ENCODE results near the gene STRIP2.

DNA sequence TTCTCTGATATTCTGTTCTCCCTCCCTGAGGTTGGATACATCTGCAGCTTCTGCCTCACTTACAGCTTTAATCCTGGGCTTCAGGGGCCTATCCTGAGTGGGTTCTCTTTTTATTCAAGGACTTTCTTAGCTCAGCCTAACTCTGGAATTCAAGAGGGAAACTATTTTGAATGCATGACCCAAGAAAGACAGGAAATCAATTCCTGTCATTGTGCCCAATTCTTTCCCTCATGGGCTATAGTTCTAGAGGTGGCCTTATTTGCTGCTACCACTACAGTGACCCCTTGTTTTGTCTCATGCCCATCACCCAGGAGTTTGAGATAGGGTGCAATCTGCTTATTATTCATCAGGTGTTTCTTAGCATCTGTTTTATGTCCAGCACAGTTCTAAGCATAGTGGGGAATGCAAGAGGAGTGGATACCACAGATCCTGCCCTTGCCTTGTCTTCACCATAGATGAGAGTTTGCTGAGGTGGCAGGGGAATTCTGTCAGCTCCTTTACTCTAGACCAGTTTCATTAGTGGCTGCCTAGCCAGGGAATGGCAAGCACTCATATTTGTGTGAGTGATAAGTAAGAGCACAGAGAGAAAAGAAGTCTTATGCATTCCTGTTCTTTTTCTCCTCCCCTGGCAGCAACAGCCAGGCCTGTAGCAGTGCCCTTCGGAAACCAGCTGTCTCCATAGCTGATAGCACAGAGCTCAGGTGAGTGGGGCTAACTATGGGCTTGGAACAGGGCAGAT lies 19.4 kb downstream of the STRIP2 start:
- TF ChIP-seq, protein P1, sequence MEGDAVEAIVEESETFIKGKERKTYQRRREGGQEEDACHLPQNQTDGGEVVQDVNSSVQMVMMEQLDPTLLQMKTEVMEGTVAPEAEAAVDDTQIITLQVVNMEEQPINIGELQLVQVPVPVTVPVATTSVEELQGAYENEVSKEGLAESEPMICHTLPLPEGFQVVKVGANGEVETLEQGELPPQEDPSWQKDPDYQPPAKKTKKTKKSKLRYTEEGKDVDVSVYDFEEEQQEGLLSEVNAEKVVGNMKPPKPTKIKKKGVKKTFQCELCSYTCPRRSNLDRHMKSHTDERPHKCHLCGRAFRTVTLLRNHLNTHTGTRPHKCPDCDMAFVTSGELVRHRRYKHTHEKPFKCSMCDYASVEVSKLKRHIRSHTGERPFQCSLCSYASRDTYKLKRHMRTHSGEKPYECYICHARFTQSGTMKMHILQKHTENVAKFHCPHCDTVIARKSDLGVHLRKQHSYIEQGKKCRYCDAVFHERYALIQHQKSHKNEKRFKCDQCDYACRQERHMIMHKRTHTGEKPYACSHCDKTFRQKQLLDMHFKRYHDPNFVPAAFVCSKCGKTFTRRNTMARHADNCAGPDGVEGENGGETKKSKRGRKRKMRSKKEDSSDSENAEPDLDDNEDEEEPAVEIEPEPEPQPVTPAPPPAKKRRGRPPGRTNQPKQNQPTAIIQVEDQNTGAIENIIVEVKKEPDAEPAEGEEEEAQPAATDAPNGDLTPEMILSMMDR (IDR thresholded peaks at IDR 0.05) = no peak
- TF ChIP-seq POLR2AphosphoS5 (IDR thresholded peaks at IDR 0.05; ENCODE audit: low read depth, low read length) = no peak
- TF ChIP-seq, protein P2, sequence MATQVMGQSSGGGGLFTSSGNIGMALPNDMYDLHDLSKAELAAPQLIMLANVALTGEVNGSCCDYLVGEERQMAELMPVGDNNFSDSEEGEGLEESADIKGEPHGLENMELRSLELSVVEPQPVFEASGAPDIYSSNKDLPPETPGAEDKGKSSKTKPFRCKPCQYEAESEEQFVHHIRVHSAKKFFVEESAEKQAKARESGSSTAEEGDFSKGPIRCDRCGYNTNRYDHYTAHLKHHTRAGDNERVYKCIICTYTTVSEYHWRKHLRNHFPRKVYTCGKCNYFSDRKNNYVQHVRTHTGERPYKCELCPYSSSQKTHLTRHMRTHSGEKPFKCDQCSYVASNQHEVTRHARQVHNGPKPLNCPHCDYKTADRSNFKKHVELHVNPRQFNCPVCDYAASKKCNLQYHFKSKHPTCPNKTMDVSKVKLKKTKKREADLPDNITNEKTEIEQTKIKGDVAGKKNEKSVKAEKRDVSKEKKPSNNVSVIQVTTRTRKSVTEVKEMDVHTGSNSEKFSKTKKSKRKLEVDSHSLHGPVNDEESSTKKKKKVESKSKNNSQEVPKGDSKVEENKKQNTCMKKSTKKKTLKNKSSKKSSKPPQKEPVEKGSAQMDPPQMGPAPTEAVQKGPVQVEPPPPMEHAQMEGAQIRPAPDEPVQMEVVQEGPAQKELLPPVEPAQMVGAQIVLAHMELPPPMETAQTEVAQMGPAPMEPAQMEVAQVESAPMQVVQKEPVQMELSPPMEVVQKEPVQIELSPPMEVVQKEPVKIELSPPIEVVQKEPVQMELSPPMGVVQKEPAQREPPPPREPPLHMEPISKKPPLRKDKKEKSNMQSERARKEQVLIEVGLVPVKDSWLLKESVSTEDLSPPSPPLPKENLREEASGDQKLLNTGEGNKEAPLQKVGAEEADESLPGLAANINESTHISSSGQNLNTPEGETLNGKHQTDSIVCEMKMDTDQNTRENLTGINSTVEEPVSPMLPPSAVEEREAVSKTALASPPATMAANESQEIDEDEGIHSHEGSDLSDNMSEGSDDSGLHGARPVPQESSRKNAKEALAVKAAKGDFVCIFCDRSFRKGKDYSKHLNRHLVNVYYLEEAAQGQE (IDR thresholded peaks at IDR 0.05; ENCODE audit: insufficient read depth in 1 of 2, low read depth in 2 of 2, low read length in 1 of 2) = no peak
- TF ChIP-seq SIN3A (IDR thresholded peaks at IDR 0.05; ENCODE audit: borderline replicate concordance, insufficient read depth, low read depth, low read length) = no peak
- no peak for TF ChIP-seq TCF7L2 (IDR thresholded peaks at IDR 0.05; ENCODE audit: low read depth, low read length)

Data from Panc1 (cell line).